Tibial nerve (tissue), 4 donors: ENCODE results near the gene ADAM33. TPM values are rescaled to one million over a fixed set of nuclear protein-coding genes. Genes with fewer than 3 reads are reported as not detected.

Source experiments
- DNase-seq, 2 donors: peaks; one replicate each; pipeline ENCODE4 v3.0.0-alpha.2; 2019; ENCODE audit warnings: low spot score in 2 of 2
- H3K27ac ChIP-seq, 4 donors: fragments of 200-600 bp; sonication (generic) in 3 of 4; one replicate each; pipeline ENCODE4 v1.5.1; 2017 to 2019; ENCODE audit warnings: mild to moderate bottlenecking in 1 of 4
- H3K27me3 ChIP-seq, 2 donors: fragments of 200-600 bp; sonication (generic) in 1 of 2; one replicate each; pipeline versions ENCODE4 v1.5.1 to v1.6.0; 2017 to 2019
- H3K36me3 ChIP-seq, 3 donors: fragments of 200-600 bp; sonication (generic); one replicate each; pipeline ENCODE4 v1.5.1; 2018 to 2019
- H3K4me1 ChIP-seq, 4 donors: fragments of 200-600 bp; sonication (generic) in 3 of 4; one replicate each; pipeline ENCODE4 v1.5.1; 2017 to 2019
- H3K4me3 ChIP-seq, 4 donors: fragments of 200-600 bp; sonication (generic) in 3 of 4; one replicate each; pipeline ENCODE4 v1.5.1; 2017 to 2019; ENCODE audit warnings: mild to moderate bottlenecking in 1 of 4, moderate library complexity in 1 of 4
- H3K9me3 ChIP-seq, 4 donors: fragments of 200-600 bp; sonication (generic) in 3 of 4; one replicate each; pipeline ENCODE4 v1.5.1; 2017 to 2019
- EP300 ChIP-seq, 2 donors: sonication (generic); formaldehyde crosslinking; IDR thresholded peaks; one replicate each; pipeline ENCODE4 v1.6.1; 2017; ENCODE audit warnings: antibody characterized with exemption in 2 of 2, mild to moderate bottlenecking in 1 of 2
- POLR2A ChIP-seq, 2 donors: fragments of 450-650 bp; IDR thresholded peaks; one replicate each; pipeline ENCODE4 v1.6.1; 2017; ENCODE audit warnings: antibody characterized with exemption in 2 of 2, mild to moderate bottlenecking in 2 of 2, moderate library complexity in 2 of 2
- WGBS, 2 donors: methylation state at CpG; one replicate each; pipeline ENCODE4 v1.1.5; 2018; 5-methylcytosine and 5-hydroxymethylcytosine counted together
- total RNA-seq, 4 donors: library from RNA; depleted of rRNA; stranded (reverse); fragments of >200 nt; gene quantifications; one replicate each; pipeline ENCODE4 v1.1.0, GENCODE V29; 2016
- TF ChIP-seq, protein P1 (sequence below), 5 experiments: fragments of 200-600 bp in 3 of 5; fragments of 450-650 bp in 2 of 5; sonication (generic) in 3 of 5; IDR thresholded peaks; one replicate each; pipeline ENCODE4 v1.5.1; 2016 to 2019; ENCODE audit warnings: antibody characterized with exemption in 5 of 5, mild to moderate bottlenecking in 3 of 5, moderate library complexity in 2 of 5

ADAM33 gene
- total RNA-seq, 4 donors from 2014 or later = 162 to 385 (median 274) TPM

GRCh38 chr20:3630429-3630828, 51.4 kb downstream of the ADAM33 start:
- Histone ChIP-seq H3K9me3 (no peaks in the 10 kb centered on the region), H3K27ac (no peak overlapping the region), H3K27me3 (no peaks in the 10 kb centered on the region), H3K4me1 (no peaks in the 10 kb centered on the region), H3K36me3 (peaks cover 0 to 64% (median 0%) of the 10 kb centered on the region in 3 donors), H3K4me3 (no peak overlapping the region)
- TF ChIP-seq EP300 (IDR thresholded peaks at IDR 0.05) = no peak
- TF ChIP-seq, protein P1, sequence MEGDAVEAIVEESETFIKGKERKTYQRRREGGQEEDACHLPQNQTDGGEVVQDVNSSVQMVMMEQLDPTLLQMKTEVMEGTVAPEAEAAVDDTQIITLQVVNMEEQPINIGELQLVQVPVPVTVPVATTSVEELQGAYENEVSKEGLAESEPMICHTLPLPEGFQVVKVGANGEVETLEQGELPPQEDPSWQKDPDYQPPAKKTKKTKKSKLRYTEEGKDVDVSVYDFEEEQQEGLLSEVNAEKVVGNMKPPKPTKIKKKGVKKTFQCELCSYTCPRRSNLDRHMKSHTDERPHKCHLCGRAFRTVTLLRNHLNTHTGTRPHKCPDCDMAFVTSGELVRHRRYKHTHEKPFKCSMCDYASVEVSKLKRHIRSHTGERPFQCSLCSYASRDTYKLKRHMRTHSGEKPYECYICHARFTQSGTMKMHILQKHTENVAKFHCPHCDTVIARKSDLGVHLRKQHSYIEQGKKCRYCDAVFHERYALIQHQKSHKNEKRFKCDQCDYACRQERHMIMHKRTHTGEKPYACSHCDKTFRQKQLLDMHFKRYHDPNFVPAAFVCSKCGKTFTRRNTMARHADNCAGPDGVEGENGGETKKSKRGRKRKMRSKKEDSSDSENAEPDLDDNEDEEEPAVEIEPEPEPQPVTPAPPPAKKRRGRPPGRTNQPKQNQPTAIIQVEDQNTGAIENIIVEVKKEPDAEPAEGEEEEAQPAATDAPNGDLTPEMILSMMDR (IDR thresholded peaks at IDR 0.05) = no peak
- TF ChIP-seq POLR2A (IDR thresholded peaks at IDR 0.05) = no peak
- WGBS, 2 donors = 83 to 88% methylated on average over 8 of the region's 8 CpGs
- no peak for DNase-seq

DNA sequence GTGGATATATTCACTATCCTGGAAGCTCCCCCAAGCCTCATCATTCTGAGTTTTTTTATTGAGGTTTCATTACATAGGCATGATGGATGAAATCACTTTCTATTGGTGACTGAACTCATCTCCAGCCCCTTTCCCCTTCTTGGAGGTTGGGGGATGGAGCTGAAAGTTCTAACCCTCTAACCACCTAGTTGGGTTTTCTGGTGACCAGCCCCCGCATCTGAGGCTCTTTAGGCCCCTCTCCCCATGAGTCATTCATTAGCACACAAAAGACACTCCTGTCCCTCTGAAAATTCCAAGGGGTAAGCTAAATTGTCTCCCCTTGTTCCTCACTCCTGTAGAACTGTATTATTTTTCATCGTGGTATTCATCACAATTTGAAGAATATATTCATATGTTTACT, 51.9 kb downstream of the ADAM33 start:
- Histone ChIP-seq H3K27me3 (no peaks in the 10 kb centered on the region), H3K36me3 (peaks cover 0 to 69% (median 0%) of the 10 kb centered on the region in 3 donors), H3K4me1 (no peaks in the 10 kb centered on the region)

DNA sequence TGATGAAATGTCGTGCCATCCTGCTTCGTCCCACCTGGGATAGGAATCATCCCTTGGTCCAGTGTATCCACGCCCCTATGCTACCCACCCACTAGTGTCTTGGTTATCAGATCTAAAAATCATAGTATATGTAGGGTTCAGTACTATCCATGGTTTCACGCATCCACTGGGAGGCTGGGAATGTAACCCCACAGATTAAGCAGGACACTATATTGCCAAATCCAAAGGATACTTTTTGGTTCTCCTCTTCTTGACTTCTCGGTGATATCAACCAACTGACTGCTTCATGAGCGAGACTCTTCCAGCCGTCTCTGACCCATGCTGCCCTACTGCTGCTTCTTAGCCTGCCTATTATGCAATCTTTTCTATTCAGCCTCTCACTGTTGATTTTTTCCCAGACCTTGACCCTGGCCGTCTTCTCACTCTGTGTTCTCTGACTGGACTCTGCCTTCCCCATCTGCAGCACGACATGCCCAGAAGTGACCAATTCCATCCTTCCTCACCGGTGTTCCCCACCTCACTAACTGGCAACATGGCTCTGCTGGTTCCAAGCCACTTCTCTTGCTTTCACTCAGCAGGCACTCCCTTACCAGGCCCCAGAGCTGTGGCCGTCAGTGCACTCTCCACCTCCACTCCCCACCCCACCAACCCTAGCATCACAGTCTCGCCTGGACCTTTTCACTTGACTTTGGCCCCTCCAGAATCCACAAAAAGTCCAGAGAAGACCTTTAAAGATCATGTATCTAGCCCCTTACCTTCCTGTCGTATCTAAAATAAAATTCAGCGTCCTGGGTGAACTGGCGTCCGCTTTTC, 53.1 kb downstream of the ADAM33 start:
- Histone ChIP-seq H3K27ac (no peak overlapping the region), H3K9me3 (no peaks in the 10 kb centered on the region), H3K27me3 (no peaks in the 10 kb centered on the region), H3K4me3 (no peak overlapping the region), H3K4me1 (no peaks in the 10 kb centered on the region), H3K36me3 (peaks cover 0 to 69% (median 0%) of the 10 kb centered on the region in 3 donors)
- WGBS, 2 donors = 92 to 93% methylated on average over 16 of the region's 16 CpGs
- no peak for DNase-seq
- TF ChIP-seq POLR2A (IDR thresholded peaks at IDR 0.05) (no peak), EP300 (IDR thresholded peaks at IDR 0.05) (no peak)
- TF ChIP-seq, protein P1 (IDR thresholded peaks at IDR 0.05) = no peak

More for the DNA sequence above, 51.9 kb downstream of the ADAM33 start:
- H3K27ac ChIP-seq = no peak overlapping the region
- no peak for TF ChIP-seq POLR2A (IDR thresholded peaks at IDR 0.05)
- TF ChIP-seq EP300 (IDR thresholded peaks at IDR 0.05) = no peak
- TF ChIP-seq, protein P1 (IDR thresholded peaks at IDR 0.05) = no peak
- H3K9me3 ChIP-seq = no peaks in the 10 kb centered on the region
- H3K4me3 ChIP-seq = no peak overlapping the region
- no peak for DNase-seq
- WGBS, 2 donors = 83 to 90% methylated on average over 2 of the region's 2 CpGs

DNA sequence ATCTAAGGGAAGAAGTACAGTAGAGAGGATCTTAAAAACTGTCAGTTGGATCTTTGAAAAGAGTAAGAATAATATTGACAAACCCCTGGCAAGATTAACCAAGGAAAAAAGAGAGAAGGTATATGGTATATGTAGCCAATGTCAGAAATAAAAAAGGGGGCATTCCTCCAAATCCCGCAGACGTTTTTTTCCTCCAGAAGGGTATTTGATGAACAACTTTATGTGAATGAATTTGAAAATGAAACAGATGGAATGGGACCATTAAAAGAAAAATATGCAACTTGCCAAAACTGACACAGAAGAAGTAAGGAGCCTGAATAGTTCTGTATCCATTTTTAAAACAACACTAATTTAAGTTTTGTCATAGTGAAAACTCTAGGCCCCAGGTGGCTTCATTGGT, 54.3 kb downstream of the ADAM33 start:
- DNase-seq = no peak
- no peaks in the 10 kb centered on the region for H3K9me3 ChIP-seq
- H3K4me3 ChIP-seq = no peak overlapping the region
- WGBS, 2 donors = 86 to 88% methylated on average over 2 of the region's 2 CpGs
- H3K4me1 ChIP-seq = no peaks in the 10 kb centered on the region
- TF ChIP-seq POLR2A (IDR thresholded peaks at IDR 0.05) (no peak), EP300 (IDR thresholded peaks at IDR 0.05) (no peak)
- TF ChIP-seq, protein P1 (IDR thresholded peaks at IDR 0.05) = no peak
- H3K27ac ChIP-seq = no peak overlapping the region
- H3K36me3 ChIP-seq = peaks cover 0 to 69% (median 0%) of the 10 kb centered on the region in 3 donors
- H3K27me3 ChIP-seq = no peaks in the 10 kb centered on the region

DNA sequence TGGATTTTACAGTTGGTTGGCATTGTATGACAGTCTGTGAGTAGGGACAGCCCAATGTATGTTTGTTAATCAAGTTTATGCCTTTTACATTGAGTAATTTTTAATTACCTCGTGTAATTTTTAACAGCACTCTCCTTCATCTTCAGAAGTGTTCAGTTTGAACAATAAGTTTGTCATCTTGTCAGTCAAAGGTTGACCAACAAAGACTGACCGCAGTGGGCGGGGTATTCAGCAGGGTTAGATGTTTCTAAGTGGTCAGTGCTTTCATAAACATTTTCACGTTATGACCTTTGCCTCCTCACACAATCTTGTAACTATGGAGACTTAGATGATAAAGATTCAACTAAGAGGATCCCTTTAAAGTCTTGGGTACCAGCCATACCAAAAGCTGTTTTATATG, 59.4 kb downstream of the ADAM33 start:
- no peak overlapping the region for H3K27ac ChIP-seq
- H3K36me3 ChIP-seq = peaks cover 0 to 36% (median 0%) of the 10 kb centered on the region in 3 donors
- WGBS, 2 donors = 77 to 85% methylated on average over 4 of the region's 4 CpGs
- H3K27me3 ChIP-seq = no peaks in the 10 kb centered on the region
- H3K4me3 ChIP-seq = no peak overlapping the region
- H3K4me1 ChIP-seq = no peaks in the 10 kb centered on the region
- DNase-seq = no peak
- H3K9me3 ChIP-seq = no peaks in the 10 kb centered on the region
- TF ChIP-seq, protein P1 (IDR thresholded peaks at IDR 0.05) = no peak
- TF ChIP-seq POLR2A (IDR thresholded peaks at IDR 0.05) = no peak
- no peak for TF ChIP-seq EP300 (IDR thresholded peaks at IDR 0.05)
